ENCODE results near the gene ADGRB3.

ADGRB3 gene

DNA sequence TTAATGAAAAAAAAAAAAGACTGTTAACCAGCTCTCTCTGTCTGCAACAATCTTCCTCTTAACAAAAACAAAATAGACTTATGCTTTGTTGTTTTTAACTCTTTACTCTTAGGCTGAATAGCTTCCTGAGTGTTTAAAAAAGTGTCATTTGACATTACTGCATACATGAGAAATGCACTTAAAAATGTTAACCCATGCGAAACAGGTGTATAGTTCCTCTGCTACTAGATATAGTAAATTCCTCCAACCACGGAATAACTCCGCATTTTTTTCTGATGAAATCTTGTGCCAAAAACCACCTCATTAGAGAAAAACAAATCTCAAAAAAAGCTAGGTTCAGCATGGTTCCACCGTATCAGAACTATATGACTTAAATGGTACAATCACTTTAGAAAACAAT, 426.0 kb downstream of the ADGRB3 start:
- DNase-seq (ENCODE audit: low read depth): no peak
- TF ChIP-seq, protein P1, sequence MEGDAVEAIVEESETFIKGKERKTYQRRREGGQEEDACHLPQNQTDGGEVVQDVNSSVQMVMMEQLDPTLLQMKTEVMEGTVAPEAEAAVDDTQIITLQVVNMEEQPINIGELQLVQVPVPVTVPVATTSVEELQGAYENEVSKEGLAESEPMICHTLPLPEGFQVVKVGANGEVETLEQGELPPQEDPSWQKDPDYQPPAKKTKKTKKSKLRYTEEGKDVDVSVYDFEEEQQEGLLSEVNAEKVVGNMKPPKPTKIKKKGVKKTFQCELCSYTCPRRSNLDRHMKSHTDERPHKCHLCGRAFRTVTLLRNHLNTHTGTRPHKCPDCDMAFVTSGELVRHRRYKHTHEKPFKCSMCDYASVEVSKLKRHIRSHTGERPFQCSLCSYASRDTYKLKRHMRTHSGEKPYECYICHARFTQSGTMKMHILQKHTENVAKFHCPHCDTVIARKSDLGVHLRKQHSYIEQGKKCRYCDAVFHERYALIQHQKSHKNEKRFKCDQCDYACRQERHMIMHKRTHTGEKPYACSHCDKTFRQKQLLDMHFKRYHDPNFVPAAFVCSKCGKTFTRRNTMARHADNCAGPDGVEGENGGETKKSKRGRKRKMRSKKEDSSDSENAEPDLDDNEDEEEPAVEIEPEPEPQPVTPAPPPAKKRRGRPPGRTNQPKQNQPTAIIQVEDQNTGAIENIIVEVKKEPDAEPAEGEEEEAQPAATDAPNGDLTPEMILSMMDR (IDR thresholded peaks at IDR 0.05; ENCODE audit: insufficient read depth, low read depth, low read length, missing control alignments): no peak
- H3K4me3 ChIP-seq (ENCODE audit: low read length): no peak overlapping the region

DNA sequence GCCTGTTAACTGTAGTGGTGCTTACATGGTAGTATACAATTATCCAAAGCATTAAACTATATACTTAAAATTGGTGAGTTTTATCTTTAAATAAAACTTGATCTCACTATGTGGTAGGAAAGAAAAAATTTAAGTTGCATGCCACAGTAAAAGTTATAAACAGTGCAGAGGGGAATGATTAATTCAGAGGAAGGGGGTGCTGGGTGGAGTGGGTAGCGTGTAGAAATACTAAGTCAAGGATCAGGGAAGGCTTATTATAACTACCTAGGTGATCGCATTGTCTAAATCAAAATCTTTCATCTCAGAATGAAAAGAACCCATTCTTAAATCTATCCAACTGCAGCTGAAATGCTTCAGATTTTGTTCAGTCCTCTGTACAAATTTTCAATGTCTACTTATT, 428.3 kb downstream of the ADGRB3 start:
- TF ChIP-seq, protein P1 (IDR thresholded peaks at IDR 0.05; ENCODE audit: insufficient read depth, low read depth, low read length, missing control alignments): no peak
- DNase-seq (ENCODE audit: low read depth): no peak
- H3K4me3 ChIP-seq (ENCODE audit: low read length): no peak overlapping the region

DNA sequence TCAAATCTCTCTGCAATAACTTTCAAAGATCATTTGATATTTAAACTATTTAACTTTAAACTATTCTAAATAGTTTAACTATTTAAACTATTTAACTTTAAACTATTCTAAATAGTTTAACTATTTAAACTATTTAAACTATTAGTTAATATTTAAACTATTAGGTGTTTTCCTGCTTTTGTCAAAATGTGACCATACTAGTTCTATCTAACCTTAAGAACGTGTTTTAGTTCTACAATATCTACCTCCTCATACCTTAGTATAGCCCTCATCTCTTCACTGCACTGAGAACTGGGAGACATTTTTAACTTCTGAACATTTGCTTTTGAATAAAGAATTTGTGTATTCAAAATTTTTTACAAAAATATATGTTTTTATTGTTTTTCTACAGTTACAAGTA, 429.1 kb downstream of the ADGRB3 start:
- TF ChIP-seq, protein P1 (IDR thresholded peaks at IDR 0.05; ENCODE audit: insufficient read depth, low read depth, low read length, missing control alignments): no peak
- no peak overlapping the region for H3K4me3 ChIP-seq (ENCODE audit: low read length)
- no peak for DNase-seq (ENCODE audit: low read depth)

DNA sequence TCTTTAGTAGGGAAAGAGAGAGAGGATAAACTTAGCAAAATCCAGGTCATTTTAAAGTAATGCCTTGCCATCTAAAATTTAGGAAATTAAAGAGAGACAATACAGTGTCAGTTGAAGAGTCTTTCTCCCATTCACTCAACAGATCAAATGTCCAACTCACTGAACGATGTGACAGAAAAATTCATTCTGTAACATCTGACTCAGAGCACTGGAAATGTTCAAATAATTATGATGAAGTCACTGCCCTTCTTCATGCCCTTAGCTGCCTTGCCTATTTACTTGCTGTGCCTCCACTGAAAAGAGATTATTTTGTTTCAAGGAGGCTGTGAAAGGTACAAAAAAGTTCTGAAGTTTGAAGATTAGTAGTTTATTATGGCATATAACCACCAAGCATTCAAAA, 434.8 kb downstream of the ADGRB3 start:
- DNase-seq (ENCODE audit: low read depth): no peak
- TF ChIP-seq, protein P1 (IDR thresholded peaks at IDR 0.05; ENCODE audit: insufficient read depth, low read depth, low read length, missing control alignments): no peak

DNA sequence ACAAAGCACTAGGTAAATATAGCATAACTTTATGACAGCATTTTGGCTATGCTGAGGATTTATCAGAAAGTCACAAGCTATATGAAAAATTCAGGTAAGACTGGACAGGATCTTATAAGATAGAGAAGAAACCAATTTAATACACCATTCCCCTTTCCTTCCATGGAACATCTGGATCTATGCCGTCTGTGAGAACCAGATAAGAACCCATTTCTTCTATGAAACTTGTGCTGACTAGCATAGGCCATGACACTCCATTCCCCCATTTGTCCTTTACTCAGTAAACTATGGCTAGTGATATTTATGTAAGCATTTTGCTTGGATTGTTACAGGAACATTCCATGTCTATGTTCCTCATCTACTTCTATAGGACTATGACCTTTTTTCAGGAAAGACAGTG, 437.7 kb downstream of the ADGRB3 start:
- H3K4me3 ChIP-seq (ENCODE audit: low read length): no peak overlapping the region
- TF ChIP-seq, protein P1 (IDR thresholded peaks at IDR 0.05; ENCODE audit: insufficient read depth, low read depth, low read length, missing control alignments): no peak

More for the DNA sequence above, 434.8 kb downstream of the ADGRB3 start:
- H3K4me3 ChIP-seq (ENCODE audit: low read length): no peak overlapping the region

DNA sequence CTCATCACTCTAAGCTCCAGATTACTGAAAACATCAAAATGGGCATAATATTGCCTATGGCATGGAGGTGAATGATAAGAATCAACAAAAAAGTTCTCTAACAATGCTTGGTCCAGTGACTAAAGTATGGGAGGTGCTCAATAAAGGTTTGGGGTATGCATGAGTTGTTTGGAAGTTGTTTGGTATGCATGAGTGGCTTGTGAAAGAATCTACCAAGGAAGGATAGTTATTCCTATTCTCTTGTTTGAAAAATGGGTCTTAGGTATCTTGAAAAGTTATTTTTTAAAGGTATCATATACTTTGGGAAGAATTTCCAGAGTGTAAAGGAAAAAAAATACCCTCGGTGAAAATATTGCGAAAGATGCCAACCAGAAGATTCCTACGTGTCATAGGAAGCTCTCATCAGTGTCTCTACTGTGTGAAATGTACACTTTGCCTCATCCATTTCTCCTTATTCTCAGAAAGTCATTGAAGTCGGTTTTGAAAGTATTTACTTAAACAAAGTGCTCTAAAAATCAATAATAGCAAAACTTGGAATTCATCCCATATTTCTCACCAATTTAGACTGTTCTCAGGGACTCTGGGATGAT, 449.8 kb downstream of the ADGRB3 start:
- TF ChIP-seq, protein P1 (IDR thresholded peaks at IDR 0.05; ENCODE audit: insufficient read depth, low read depth, low read length, missing control alignments): no peak
- no peak for DNase-seq (ENCODE audit: low read depth)
- H3K4me3 ChIP-seq (ENCODE audit: low read length): no peak overlapping the region

More for the DNA sequence above, 437.7 kb downstream of the ADGRB3 start:
- no peak for DNase-seq (ENCODE audit: low read depth)

DNA sequence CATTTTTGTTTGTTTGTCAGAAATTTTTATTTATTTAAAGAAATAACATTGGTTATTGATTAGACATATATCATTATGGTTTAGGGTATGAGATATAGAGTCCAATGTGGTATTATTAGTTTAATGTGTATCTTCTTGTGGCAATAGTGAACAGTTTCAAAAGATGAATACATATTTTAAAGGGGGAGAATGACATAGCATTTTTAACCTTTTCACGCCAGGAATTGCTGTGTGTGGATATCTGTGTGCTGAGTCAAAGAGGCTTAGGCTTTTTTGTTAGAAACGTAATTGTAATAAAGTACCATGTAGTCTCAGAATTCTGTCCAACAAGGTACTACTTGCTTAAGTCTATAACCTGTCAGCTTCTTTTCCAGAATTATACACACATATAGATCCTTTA, 451.6 kb downstream of the ADGRB3 start:
- DNase-seq (ENCODE audit: low read depth): no peak
- TF ChIP-seq, protein P1 (IDR thresholded peaks at IDR 0.05; ENCODE audit: insufficient read depth, low read depth, low read length, missing control alignments): no peak
- no peak overlapping the region for H3K4me3 ChIP-seq (ENCODE audit: low read length)

Data from epithelial cell of esophagus (primary cell).